ENCODE results near the gene CFAP74.
A peak's percentile ranks its signal among the peaks of the same experiment; 100 is the strongest.

The CFAP74 gene

GRCh38 chr1:1947493-1947892 lies 56.1 kb downstream of the CFAP74 start:
- TF ChIP-seq, protein P1, sequence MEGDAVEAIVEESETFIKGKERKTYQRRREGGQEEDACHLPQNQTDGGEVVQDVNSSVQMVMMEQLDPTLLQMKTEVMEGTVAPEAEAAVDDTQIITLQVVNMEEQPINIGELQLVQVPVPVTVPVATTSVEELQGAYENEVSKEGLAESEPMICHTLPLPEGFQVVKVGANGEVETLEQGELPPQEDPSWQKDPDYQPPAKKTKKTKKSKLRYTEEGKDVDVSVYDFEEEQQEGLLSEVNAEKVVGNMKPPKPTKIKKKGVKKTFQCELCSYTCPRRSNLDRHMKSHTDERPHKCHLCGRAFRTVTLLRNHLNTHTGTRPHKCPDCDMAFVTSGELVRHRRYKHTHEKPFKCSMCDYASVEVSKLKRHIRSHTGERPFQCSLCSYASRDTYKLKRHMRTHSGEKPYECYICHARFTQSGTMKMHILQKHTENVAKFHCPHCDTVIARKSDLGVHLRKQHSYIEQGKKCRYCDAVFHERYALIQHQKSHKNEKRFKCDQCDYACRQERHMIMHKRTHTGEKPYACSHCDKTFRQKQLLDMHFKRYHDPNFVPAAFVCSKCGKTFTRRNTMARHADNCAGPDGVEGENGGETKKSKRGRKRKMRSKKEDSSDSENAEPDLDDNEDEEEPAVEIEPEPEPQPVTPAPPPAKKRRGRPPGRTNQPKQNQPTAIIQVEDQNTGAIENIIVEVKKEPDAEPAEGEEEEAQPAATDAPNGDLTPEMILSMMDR (IDR thresholded peaks at IDR 0.05; ENCODE audit: unreplicated experiment in 3 of 3), result no peak
- Mint-ChIP-seq H3K9me3 (no peaks in the 10 kb centered on the region), H3K27ac (no peak overlapping the region), H3K27me3 (ENCODE audit: low read depth) (peaks cover 32% of the 10 kb centered on the region), H3K36me3 (ENCODE audit: low read depth) (no peaks in the 10 kb centered on the region), H3K4me1 (peaks cover 6% of the 10 kb centered on the region), H3K4me3 (no peak overlapping the region)

GRCh38 chr1:1946540-1946939 lies 57.0 kb downstream of the CFAP74 start:
- Mint-ChIP-seq H3K4me3 (no peak overlapping the region), H3K27ac (no peak overlapping the region), H3K9me3 (no peaks in the 10 kb centered on the region), H3K27me3 (ENCODE audit: low read depth) (peaks cover 32% of the 10 kb centered on the region), H3K4me1 (peaks cover 6% of the 10 kb centered on the region), H3K36me3 (ENCODE audit: low read depth) (no peaks in the 10 kb centered on the region)
- TF ChIP-seq, protein P1 (IDR thresholded peaks at IDR 0.05; ENCODE audit: unreplicated experiment in 3 of 3), result no peak

GRCh38 chr1:1945782-1946393 lies 57.7 kb downstream of the CFAP74 start:
- peaks cover 30% of the 10 kb centered on the region for H3K27me3 Mint-ChIP-seq (ENCODE audit: low read depth)
- H3K27ac Mint-ChIP-seq, result no peak overlapping the region
- peaks cover 6% of the 10 kb centered on the region for H3K4me1 Mint-ChIP-seq
- H3K4me3 Mint-ChIP-seq, result no peak overlapping the region
- no peaks in the 10 kb centered on the region for H3K36me3 Mint-ChIP-seq (ENCODE audit: low read depth)
- H3K9me3 Mint-ChIP-seq, result no peaks in the 10 kb centered on the region
- TF ChIP-seq, protein P1 (IDR thresholded peaks at IDR 0.05; ENCODE audit: unreplicated experiment in 3 of 3), result no peak

- Mint-ChIP-seq H3K27ac (no peak overlapping the region), H3K36me3 (ENCODE audit: low read depth) (no peaks in the 10 kb centered on the region), H3K27me3 (ENCODE audit: low read depth) (peaks cover 14% of the 10 kb centered on the region), H3K4me1 (peaks cover 6% of the 10 kb centered on the region), H3K4me3 (peak overlapping the region in 1 of 3 experiments; percentile 14), H3K9me3 (no peaks in the 10 kb centered on the region)
- TF ChIP-seq, protein P1 (IDR thresholded peaks at IDR 0.05; ENCODE audit: unreplicated experiment in 3 of 3), result peak; percentile 93 to 97 (median 95)
Observed at GRCh38 chr1:1943834-1944570, 59.6 kb downstream of the CFAP74 start.

- H3K4me1 Mint-ChIP-seq, result peaks cover 6% of the 10 kb centered on the region
- no peaks in the 10 kb centered on the region for H3K36me3 Mint-ChIP-seq (ENCODE audit: low read depth)
- peaks cover 14% of the 10 kb centered on the region for H3K27me3 Mint-ChIP-seq (ENCODE audit: low read depth)
- H3K9me3 Mint-ChIP-seq, result no peaks in the 10 kb centered on the region
- TF ChIP-seq, protein P1 (IDR thresholded peaks at IDR 0.05; ENCODE audit: unreplicated experiment in 3 of 3), result no peak
- no peak overlapping the region for H3K27ac Mint-ChIP-seq
- H3K4me3 Mint-ChIP-seq, result no peak overlapping the region
Observed at GRCh38 chr1:1942753-1943656, 60.6 kb downstream of the CFAP74 start.
